ENCODE measurements around the gene NPAS3.

- TF ChIP-seq ZNF850 (CRISPR knock-in tag; conservative IDR thresholded peaks at IDR 0.05) = no peak
- no peak for TF ChIP-seq CTCF (CRISPR knock-in tag; IDR thresholded peaks at IDR 0.05)
- no peak for TF ChIP-seq MLX (CRISPR knock-in tag; IDR thresholded peaks at IDR 0.05)
- no peak for TF ChIP-seq FOXP4 (CRISPR knock-in tag; IDR thresholded peaks at IDR 0.05)
- no peak for TF ChIP-seq YY1 (IDR thresholded peaks at IDR 0.05; ENCODE audit: insufficient read depth, insufficient replicate concordance, low read depth, low read length)
- no peak for TF ChIP-seq ZNF484 (CRISPR knock-in tag; IDR thresholded peaks at IDR 0.05; ENCODE audit: borderline replicate concordance, low read depth)
- no peak for TF ChIP-seq TCF7 (IDR thresholded peaks at IDR 0.05; ENCODE audit: low read depth)
- no peak for TF ChIP-seq TAF1 (CRISPR knock-in tag; IDR thresholded peaks at IDR 0.05)
- TF ChIP-seq ZBTB20 (CRISPR knock-in tag; IDR thresholded peaks at IDR 0.05; ENCODE audit: borderline replicate concordance, low read depth) = no peak
- no peak for TF ChIP-seq SP4 (CRISPR knock-in tag; IDR thresholded peaks at IDR 0.05)
- no peak for TF ChIP-seq ZNF737 (CRISPR knock-in tag; IDR thresholded peaks at IDR 0.05; ENCODE audit: borderline replicate concordance)
- TF ChIP-seq TRIM24 (CRISPR knock-in tag; IDR thresholded peaks at IDR 0.05) = no peak
These were observed 358.9 kb downstream of the NPAS3 start for GRCh38 chr14:33297565-33297964.

All from HepG2 (cell line).